ENCODE data around the gene KRTAP9-6.
"Not testable (repeated sequence)": the region's sequence is repeated elsewhere in the genome, so short reads cannot be mapped to it uniquely, and the experiment has no call there.

KRTAP9-6 gene, protein sequence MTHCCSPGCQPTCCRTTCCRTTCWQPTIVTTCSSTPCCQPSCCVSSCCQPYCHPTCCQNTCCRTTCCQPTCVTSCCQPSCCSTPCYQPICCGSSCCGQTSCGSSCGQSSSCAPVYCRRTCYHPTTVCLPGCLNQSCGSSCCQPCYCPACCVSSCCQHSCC

DNA sequence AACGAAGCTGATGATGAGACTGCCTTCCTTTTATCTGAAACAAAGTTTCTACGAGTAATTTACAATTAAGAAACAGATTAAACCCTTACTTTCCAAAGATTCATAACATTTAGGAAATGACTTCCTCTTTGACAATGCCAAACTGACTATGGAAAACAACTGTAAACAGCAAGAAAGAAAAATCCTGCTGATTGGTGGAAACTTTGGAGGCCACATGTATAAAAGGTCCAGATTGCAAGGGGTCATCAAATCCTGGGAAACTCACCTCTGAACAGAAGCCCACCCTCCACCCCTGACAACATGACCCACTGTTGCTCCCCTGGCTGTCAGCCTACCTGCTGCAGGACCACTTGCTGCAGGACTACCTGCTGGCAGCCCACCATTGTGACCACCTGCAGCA, at the start of gene KRTAP9-6:
Gene KRTAP9-6, plus strand, starts transcription at position 301 of the 400 bp plus-strand sequence. Its CDS starts 0 bp downstream, at position 301.
- DNase-seq, result no peak

DNA sequence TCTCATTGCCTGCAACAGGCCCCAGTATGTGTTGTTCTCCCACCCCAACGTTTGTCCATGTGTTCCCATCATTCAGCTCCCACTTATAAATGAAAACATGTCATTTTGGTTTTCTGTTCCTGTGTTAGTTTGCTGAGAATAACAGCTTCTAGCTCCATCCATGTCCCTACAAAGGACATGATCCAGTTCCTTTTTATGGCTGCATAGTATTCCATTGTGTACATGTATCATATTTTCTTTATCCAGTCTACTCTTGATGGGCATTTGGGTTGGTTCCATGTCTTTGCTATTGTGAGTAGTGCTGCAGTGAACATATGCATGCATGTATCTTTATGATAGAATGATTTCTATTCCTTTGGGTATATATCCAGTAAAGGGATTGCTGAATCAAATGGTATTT, 49.5 kb upstream of the KRTAP9-6 start:
- no peak for DNase-seq

DNA sequence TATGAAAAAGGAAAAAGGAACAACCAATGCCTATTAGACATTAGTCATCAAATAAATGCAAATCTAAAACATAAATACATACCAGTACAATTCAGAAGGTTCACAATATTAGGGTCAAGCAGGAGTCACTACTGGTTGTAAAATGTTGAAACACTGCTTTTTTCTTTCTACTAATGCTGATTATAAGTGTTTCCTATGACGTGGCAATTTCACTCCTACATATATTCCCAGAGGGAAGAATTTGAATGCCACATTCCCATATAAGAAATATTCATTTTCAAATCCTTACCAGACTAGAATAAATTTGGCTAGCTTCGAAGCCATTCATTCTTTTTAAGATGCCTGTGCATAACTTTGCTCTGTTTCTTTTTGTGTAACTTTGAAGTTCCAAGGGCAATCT, 41.4 kb upstream of the KRTAP9-6 start:
- no peak for DNase-seq

DNA sequence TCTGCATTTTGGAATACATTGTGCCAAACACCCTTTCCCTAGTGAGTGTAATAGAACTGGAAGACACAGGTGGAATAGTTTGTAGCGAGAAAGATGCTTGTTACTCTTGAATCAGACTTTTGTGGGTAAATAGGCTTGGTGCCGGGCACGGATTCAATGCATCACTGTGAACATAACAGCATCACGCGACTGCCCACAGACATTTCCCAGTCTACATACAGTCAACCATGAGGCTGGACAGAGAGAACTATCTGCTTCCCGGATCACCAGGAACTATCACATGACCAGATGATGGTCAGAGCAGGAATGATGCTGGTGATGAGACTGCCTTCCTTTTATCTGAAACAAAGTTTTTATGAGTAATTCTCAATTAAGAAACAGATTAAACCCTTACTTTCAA, 39.1 kb upstream of the KRTAP9-6 start:
- DNase-seq, result no peak

DNA sequence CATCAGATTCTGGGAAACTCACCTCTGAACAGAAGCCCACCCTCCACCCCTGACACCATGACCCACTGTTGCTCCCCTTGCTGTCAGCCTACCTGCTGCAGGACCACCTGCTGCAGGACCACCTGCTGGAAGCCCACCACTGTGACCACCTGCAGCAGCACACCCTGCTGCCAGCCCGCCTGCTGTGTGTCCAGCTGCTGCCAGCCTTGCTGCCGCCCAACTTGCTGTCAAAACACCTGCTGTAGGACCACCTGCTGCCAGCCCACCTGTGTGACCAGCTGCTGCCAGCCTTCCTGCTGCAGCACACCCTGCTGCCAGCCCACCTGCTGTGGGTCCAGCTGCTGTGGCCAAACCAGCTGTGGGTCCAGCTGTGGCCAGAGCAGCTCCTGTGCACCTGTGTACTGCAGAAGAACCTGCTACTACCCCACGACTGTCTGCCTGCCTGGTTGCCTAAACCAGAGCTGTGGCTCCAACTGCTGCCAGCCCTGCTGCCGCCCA, 38.5 kb upstream of the KRTAP9-6 start, which contains the start of gene KRTAP9-2:
Gene KRTAP9-2, plus strand, starts transcription at position 51 of the 498 bp plus-strand sequence. Its CDS starts 7 bp downstream, at position 58.
- not testable (repeated sequence) for DNase-seq

DNA sequence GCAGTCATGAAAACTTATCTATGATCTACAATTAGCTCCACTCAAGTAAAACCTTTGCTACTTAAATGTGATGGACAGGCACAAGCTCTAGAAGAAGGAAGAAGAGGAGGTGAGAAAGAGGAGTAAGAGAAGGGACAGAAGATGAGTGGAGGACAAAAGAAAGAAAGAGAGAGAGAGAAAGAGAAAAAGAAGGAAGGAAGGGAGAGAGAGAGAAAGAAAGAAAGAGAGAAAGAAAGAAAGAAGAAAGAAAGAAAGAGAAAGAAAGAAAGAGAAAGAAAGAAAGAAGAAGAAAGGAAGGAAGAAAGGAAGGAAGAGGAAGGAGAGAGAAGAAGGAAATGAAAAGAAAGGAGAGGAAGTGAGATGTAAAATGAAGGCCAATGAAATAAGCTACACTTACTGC, 35.1 kb upstream of the KRTAP9-6 start:
- no peak for DNase-seq

DNA sequence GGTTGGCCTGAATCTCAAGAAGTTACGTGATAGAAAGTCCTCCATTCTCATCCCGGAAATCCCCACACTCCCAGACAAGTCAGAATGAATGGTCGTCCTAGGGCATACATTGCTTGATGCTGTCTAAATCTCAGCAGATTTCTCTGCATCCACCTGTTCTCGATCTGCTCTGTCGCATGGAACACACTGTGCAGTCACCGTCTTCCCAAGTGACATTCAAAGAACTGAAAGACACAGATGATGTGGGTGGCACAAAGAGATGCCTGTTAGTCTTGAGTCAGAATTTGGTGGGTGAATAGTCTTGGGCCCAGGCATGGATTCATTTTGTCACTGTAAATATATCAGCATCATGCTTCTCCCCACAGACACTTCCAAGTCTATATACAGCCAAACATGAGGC, 33.4 kb upstream of the KRTAP9-6 start:
- DNase-seq, result no peak

DNA sequence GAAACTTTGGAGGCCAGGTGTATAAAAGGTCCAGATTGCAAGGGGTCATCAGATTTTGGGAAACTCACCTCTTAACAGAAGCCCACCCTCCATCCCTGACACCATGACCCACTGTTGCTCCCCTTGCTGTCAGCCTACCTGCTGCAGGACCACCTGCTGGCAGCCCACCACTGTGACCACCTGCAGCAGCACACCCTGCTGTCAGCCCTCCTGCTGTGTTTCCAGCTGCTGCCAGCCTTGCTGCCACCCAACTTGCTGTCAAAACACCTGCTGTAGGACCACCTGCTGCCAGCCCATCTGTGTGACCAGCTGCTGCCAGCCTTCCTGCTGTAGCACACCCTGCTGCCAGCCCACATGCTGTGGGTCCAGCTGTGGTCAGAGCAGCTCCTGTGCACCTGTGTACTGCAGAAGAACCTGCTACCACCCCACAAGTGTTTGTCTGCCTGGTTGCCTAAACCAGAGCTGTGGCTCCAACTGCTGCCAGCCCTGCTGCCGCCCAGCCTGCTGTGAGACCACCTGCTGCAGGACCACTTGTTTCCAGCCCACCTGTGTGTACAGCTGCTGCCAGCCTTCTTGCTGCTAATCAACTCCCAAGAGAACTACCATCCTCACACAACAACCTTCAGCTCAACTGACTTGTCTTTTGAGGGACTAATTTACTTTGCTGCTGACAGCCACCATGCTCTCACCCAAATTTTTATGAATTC, 32.6 kb upstream of the KRTAP9-6 start, which contains the start of gene KRTAP9-3:
Gene KRTAP9-3, plus strand, starts transcription at position 51 of the 707 bp plus-strand sequence. Its CDS starts 53 bp downstream, at position 104.
- DNase-seq, result not testable (repeated sequence)

DNA sequence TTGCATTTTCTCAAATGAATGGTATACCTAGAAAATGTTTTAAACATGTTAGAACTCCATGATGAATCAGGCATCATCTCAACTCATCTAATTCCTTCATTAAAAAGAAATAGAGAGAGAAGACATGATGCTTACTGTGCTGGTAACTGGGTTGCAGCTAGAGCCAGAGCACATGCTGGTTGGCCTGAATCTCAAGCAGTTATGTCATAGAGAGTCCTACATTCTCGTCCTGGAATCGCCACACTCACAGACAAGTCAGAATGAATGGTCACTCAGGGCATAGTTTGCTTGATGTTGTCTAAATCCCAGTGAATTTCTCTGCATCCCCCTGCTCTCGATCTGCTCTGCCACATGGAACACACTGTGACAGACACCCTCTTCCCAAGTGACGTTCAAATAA, 28.1 kb upstream of the KRTAP9-6 start:
- not testable (repeated sequence) for DNase-seq

DNA sequence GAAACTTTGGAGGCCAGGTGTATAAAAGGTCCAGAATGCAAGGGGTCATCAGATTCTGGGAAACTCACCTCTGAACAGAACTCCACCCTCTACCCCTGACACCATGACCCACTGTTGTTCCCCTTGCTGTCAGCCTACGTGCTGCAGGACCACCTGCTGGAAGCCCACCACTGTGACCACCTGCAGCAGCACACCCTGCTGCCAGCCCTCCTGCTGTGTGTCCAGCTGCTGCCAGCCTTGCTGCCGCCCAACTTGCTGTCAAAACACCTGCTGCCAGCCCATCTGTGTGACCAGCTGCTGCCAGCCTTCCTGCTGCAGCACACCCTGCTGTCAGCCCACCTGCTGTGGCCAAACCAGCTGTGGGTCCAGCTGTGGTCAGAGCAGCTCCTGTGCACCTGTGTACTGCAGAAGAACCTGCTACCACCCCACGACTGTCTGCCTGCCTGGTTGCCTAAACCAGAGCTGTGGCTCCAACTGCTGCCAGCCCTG, 27.2 kb upstream of the KRTAP9-6 start, which contains the start of gene KRTAP9-8:
Gene KRTAP9-8, plus strand, starts transcription at position 51 of the 489 bp plus-strand sequence. Its CDS starts 53 bp downstream, at position 104.
- not testable (repeated sequence) for DNase-seq

DNA sequence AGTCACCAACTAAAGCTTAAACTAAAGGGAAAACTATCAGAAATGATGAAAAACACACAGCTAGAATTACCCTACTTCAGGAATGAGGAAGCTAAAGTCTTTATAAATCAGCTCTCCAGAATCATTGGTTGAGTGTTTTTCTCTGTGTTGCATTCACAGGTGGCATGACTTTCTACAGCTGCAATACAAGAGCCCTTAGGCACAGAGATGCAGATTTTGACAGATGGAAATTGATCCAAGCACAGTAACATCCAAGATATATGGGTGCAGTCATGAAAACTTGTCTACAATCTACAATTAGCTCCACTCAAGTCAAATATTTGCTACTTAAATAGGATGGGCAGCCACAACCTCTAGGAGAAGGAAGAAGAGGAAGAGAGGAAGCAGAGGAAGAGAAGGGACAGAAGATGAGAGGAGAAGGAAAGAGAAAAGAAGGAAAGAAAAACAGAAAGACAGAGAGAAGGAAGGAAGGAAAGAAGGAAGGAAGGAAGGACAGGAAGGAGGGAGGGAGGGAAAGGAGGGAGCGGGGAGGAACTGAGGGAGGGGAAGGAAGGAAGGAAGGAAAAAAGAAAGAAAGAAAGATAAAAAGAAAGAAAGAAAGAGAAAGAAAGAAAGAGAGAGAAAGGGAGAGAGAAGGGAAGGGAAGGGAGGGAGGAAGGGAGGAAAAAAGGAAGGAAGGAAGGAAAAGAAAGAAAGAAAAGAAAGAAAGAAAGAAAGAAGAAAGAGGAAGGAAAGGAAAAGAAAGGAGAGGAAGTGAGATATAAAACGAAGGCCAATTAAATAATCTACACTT, 18.0 kb upstream of the KRTAP9-6 start:
- not testable (repeated sequence) for DNase-seq

DNA sequence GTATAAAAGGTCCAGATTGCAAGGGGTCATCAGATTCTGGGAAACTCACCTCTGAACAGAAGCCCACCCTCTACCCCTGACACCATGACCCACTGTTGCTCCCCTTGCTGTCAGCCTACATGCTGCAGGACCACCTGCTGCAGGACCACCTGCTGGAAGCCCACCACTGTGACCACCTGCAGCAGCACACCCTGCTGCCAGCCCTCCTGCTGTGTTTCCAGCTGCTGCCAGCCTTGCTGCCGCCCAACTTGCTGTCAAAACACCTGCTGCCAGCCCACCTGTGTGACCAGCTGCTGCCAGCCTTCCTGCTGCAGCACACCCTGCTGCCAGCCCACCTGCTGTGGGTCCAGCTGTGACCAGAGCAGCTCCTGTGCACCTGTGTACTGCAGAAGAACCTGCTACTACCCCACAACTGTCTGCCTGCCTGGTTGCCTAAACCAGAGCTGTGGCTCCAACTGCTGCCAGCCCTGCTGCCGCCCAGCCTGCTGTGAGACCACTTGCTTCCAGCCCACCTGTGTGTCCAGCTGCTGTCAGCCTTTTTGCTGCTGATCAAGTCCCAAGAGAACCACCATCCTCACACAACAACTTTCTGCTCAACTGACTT, 15.4 kb upstream of the KRTAP9-6 start, which contains the start of gene KRTAP9-4:
Gene KRTAP9-4, plus strand, starts transcription at position 51 of the 604 bp plus-strand sequence. Its CDS starts 34 bp downstream, at position 85.
- not testable (repeated sequence) for DNase-seq

DNA sequence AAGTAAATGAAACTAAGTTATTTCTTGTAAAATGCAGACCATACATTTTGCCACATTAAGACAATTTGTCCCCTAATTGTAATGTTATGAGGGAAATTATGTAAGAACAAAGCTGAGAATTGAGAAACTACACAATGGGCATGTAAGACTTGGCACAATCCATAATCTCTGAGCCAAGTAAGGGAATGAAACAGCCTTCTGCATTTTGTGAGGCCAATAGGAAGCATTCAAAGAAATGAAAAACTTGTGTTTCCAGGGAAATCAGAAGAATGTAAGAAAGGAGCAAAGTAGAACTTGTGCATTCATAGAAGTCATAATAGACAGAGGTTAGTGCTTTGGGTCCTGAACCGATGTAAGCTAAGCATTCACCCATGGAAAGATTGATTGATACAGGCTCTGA, 13.9 kb upstream of the KRTAP9-6 start:
- DNase-seq, result no peak

DNA sequence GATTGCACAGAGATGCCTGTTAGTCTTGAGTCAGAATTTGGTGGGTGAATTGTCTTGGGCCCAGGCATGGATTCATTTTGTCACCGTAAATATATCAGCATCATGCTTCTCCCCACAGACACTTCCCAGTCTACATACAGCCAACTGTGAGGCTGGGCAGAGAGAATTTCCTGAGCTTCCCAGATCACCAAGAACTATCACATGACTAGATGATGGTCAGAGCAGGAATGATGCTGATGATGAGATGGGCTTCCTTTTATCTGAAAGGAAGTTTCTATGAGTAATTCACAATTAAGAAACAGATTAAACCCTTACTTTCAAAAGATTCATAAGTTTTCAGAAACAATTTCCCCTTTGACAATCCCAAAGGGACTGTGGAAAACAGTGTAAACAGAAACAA, 10.3 kb upstream of the KRTAP9-6 start:
- no peak for DNase-seq

DNA sequence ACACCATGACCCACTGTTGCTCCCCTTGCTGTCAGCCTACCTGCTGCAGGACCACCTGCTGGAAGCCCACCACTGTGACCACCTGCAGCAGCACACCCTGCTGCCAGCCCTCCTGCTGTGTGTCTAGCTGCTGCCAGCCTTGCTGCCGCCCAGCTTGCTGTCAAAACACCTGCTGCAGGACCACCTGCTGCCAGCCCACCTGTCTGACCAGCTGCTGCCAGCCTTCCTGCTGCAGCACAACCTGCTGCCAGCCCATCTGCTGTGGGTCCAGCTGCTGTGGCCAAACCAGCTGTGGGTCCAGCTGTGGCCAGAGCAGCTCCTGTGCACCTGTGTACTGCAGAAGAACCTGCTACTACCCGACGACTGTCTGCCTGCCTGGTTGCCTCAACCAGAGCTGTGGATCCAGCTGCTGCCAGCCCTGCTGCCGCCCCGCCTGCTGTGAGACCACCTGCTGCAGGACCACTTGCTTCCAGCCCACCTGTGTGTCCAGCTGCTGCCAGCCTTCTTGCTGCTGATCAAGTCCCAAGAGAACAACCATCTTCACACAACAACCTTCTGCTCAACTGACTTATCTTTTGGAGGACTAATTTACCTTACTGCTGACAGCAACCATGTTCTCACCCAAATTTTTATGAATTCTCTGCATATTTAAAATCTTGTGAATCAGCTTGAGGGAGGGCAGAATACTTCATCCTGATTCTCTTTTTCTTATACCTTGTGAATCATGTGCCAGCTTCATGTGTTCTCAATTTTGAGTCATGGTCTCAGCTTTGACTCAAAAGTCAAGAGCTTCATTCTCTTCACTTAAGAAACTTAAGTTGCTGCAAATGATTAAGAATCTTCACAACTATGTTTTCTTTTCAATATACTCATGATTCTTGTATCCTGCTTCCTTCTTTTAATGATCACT, 9.5 kb upstream of the KRTAP9-6 start, which contains the start of gene KRTAP9-9:
Gene KRTAP9-9, plus strand, starts transcription at position 4 of the 910 bp plus-strand sequence.
- DNase-seq, result not testable (repeated sequence)

DNA sequence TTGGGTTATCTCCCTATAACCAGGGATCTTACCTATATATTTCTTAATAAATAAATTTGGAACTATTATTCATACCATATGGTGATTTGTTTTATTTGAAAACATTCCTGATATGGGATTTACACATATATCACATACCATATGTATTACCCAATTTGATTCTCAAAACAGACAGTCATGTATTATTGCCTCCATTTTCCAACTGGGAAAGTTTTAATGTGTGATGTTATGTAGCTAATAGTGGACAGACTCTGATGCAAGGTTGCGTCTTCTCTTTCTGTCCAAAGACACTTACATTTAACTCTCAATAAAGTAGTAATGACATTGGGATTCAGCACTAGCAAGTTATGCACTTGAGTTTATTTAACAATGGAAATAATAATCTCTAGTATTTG, 8.9 kb upstream of the KRTAP9-6 start:
- no peak for DNase-seq

DNA sequence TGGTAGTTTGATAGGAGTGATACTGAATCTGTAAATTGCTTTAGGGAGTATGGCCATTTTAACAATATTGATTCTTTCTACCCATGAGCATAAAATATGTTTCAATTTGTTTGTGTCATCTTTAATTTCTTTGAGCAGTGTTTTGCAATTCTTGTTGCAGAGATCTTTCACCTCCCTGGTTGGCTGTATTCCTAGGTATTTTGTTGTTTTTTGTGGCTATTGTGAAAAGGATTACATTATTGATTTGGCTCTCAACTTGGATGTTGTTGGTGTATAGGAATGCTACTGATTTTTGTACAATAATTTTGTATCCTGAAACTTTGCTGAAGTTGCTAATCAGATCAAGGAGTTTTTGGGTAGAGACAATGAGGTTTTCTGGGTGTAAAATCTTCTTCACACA, 6.8 kb upstream of the KRTAP9-6 start:
- no peak for DNase-seq

DNA sequence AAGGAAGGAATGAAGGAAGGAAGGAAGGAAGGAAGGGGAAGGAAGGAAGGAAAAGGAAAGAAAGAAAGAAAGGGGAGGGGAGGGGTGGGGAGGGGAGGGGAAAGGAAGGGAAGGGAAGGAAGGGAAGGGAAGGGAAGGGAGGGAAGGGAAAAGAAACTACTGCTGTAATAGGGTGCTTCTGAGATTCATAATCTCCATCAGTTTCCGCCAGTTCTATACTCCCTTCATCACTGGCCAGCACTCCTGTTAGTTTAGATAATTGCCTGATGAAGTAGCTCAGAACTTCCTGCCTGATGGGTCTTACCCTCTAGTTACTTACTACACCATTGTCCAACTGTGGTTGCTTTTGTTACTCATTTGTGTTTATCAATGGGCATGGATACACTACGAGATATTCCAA, 2.0 kb upstream of the KRTAP9-6 start:
- no peak for DNase-seq

DNA sequence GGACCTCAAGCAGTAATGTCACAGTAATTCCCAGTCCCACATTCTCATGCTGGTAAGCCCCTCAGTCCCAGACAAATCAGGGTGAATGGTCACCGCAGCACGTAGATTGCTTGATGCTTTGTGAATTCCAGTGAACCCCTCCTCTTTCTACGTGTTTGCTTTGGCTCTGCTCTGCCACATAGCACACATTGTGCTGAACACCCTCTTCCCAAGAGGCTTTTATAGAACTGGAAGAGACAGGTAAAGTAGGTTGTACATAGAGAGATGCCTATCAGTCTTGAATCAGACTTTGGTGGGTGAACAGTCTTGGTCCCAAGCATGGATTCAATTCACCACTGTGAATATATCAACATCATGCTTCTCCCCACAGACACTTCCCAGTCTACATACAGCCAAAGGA, 579 bp upstream of the KRTAP9-6 start:
- DNase-seq, result no peak

DNA sequence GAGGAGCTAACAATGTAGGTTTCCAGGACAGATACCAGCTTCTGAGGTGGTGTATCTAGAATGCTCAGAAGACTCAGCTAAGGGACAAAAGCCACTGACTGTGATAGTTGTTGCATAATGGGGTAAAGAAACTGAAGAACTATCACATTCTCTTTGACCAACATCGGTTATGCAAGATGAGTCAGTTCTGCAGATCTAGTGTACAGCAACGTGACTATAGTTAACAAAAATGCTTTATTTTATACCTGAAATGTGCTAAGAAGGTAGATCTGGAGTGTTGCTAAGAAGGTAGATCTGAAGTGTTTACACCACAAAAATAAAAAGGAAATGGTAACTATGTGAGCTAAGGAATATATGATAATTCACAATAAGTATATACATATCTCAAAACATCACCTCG, 2.5 kb downstream of the KRTAP9-6 start:
- DNase-seq, result no peak

DNA sequence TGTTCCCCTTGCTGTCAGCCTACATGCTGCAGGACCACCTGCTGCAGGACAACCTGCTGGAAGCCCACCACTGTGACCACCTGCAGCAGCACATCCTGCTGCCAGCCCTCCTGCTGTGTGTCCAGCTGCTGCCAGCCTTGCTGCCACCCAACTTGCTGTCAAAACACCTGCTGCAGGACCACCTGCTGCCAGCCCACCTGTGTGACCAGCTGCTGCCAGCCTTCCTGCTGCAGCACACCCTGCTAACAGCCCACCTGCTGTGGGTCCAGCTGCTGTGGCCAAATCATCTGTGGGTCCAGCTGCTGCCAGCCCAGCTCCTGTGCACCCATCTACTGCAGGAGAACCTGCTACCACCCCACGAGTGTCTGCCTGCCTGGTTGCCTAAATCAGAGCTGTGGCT, 6.1 kb downstream of the KRTAP9-6 start:
- DNase-seq, result not testable (repeated sequence)
